Esophagus (tissue), 2 donors: ENCODE measurements around the gene RBFOX1. TPM values are rescaled to one million over a fixed set of nuclear protein-coding genes. Genes with fewer than 3 reads are reported as not detected.

Experiments used
- H3K27ac ChIP-seq, 2 donors: one replicate each; pipeline ENCODE4 v1.5.1; 2013; ENCODE audit warnings: low read depth in 2 of 2, mild to moderate bottlenecking in 2 of 2, inconsistent platforms in 1 of 2, low read length in 1 of 2, moderate library complexity in 1 of 2
- H3K27me3 ChIP-seq, 2 donors: one replicate each; pipeline ENCODE4 v1.6.1; 2013; ENCODE audit warnings: low read length in 2 of 2, control low read depth in 1 of 2, mild to moderate bottlenecking in 1 of 2; ENCODE audit not compliant: insufficient read depth in 2 of 2, control insufficient read depth in 1 of 2
- H3K36me3 ChIP-seq, 2 donors: one replicate each; pipeline ENCODE4 v1.6.1; 2013; ENCODE audit warnings: low read length in 1 of 2; ENCODE audit not compliant: control insufficient read depth in 2 of 2, insufficient read depth in 2 of 2
- H3K4me1 ChIP-seq, 2 donors: one replicate each; pipeline ENCODE4 v1.6.1; 2013; ENCODE audit warnings: low read length in 1 of 2; ENCODE audit not compliant: control insufficient read depth in 2 of 2, insufficient read depth in 2 of 2
- H3K4me3 ChIP-seq, 2 donors: one replicate each; pipeline ENCODE4 v1.5.1; 2013; ENCODE audit warnings: low read length in 2 of 2, mild to moderate bottlenecking in 2 of 2, low read depth in 1 of 2, moderate library complexity in 1 of 2
- H3K9me3 ChIP-seq, 2 donors: one replicate each; pipeline ENCODE4 v1.6.1; 2013; ENCODE audit warnings: mild to moderate bottlenecking in 2 of 2, low read depth in 1 of 2, low read length in 1 of 2, moderate library complexity in 1 of 2; ENCODE audit not compliant: control insufficient read depth in 2 of 2, insufficient read depth in 1 of 2
- WGBS, 2 donors: extraction: QIAGEN DNeasy Blood & Tissue Kit; methylation state at CpG; one replicate each; pipeline ENCODE4 v1.1.7; 2013; 5-methylcytosine and 5-hydroxymethylcytosine counted together
- polyA plus RNA-seq, 2 donors: library from polyadenylated mRNA; stranded (reverse); fragments of 200-250 nt; gene quantifications; one replicate each; pipeline ENCODE4 v1.2.3, GENCODE V29; 2013
- donor health status: healthy with polysubstance abuse.
- donor health status: Bipolar disorder and iron deficiency.

Gene RBFOX1
- polyA plus RNA-seq, 2 donors, result 0.01 to 0.16 TPM

DNA sequence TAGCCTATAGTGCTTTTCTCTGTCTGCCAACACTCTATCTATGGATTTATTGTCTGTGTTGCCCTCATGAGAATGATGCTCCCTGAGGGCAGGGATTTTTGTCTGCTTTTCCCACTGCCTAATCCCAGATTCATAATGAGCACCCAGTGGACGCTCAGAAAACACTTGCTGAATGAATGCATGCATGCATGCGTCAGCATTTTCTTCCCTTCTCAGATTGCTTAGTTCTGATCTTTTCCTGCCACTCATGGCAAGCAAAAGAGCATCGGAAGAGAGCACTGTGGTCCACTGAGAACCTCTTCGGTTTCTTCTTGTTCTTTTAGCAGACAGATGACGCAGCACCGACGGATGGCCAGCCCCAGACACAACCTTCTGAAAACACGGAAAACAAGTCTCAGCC, 246.8 kb downstream of the RBFOX1 start:
- 89 to 92% methylated on average over 8 of the region's 8 CpGs for WGBS, 2 donors
- no peaks in the 10 kb centered on the region for H3K4me1 ChIP-seq
- no peaks in the 10 kb centered on the region for H3K36me3 ChIP-seq
- no peak overlapping the region for H3K4me3 ChIP-seq
- no peaks in the 10 kb centered on the region for H3K27me3 ChIP-seq
- H3K27ac ChIP-seq, result no peak overlapping the region
- peaks cover 0 to 2% of the 10 kb centered on the region in 2 donors for H3K9me3 ChIP-seq

DNA sequence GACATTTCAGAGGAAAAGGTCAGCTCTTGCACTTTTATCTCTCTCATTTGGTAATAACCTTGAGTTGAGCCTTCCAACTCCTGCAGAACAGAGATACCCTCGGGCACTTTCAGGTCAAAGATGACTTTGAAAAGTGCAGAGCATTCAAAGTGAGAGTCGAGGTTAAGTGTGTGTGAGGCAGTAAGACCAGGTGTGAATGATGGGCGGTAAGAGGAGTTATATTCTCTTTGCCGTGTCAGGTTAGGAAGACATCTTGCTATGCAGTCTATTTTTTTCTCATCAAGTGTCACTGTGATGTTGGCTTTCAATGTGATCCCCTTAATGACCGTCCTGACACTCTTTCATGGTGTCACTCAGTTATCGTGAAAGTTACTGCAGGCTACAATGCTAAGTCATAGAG, 248.5 kb downstream of the RBFOX1 start:
- Histone ChIP-seq H3K27me3 (no peaks in the 10 kb centered on the region), H3K4me3 (no peak overlapping the region), H3K9me3 (peaks cover 0 to 2% of the 10 kb centered on the region in 2 donors), H3K36me3 (no peaks in the 10 kb centered on the region), H3K27ac (no peak overlapping the region), H3K4me1 (no peaks in the 10 kb centered on the region)
- WGBS, 2 donors, result 76 to 83% methylated on average over 6 of the region's 6 CpGs

DNA sequence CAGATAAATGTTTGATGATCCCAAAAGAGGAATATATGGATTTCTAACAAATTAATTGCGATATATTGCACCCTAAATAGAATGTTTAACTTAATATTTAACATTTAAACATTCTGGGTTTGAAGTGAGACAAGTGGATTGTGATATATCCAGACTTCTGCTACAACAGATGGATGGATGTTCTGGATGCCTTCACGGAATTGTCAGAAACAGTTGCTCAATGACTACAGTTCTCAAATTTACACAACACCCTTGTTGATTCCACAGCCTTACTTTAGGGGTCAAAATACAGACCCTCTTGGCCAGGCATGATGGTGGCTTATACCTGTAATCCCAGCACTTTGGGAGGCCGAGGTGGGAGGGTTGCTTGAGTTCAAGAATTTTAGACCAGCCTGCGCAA, 250.8 kb downstream of the RBFOX1 start:
- H3K27ac ChIP-seq, result no peak overlapping the region
- WGBS, 2 donors, result 80% methylated on average over 4 of the region's 4 CpGs

DNA sequence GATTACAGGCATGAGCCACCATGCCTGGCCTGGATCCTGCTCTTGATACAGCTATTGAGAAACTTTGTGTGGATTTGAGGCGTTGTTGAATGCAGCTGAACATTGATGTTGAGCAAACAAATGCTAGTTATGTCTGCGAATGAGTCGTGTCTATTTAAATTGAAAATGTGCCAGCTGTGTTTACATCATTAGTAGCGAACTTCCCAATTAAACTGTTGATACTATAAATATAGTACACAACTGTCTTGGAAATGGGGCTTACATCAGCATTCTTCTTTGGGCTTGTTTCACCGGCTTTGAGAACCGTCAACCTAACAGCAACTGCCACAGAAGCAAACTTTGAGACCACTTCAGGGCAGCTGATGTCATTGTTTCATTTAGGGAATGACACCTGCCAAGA, 251.9 kb downstream of the RBFOX1 start:
- Histone ChIP-seq H3K4me1 (no peaks in the 10 kb centered on the region), H3K27me3 (no peaks in the 10 kb centered on the region), H3K27ac (no peak overlapping the region), H3K9me3 (peaks cover 0 to 2% of the 10 kb centered on the region in 2 donors), H3K4me3 (no peak overlapping the region), H3K36me3 (no peaks in the 10 kb centered on the region)
- WGBS, 2 donors, result 70 to 75% methylated on average over 6 of the region's 6 CpGs

More for the DNA sequence above, 250.8 kb downstream of the RBFOX1 start:
- no peak overlapping the region for H3K4me3 ChIP-seq
- no peaks in the 10 kb centered on the region for H3K4me1 ChIP-seq
- no peaks in the 10 kb centered on the region for H3K9me3 ChIP-seq
- H3K27me3 ChIP-seq, result no peaks in the 10 kb centered on the region
- H3K36me3 ChIP-seq, result no peaks in the 10 kb centered on the region

DNA sequence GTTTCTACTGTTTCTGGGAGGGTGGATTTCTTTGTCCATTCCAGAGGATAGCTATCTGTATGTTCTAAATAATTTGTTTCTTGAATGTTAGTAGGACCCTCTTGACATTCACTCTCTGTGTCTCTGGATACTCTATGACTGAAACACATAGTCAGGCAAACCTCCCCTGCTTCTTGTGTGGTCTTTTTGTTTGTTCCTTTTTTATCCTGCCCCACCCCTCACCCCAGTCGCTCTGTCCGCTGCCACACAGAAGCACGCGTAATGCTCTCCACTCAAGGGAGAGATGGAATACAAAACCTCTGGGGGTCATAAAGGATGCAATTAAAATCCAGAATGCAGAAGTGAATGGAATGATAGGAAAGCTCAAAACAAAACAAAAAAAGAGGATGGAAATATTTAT, 253.1 kb downstream of the RBFOX1 start:
- Histone ChIP-seq H3K36me3 (no peaks in the 10 kb centered on the region), H3K9me3 (peaks cover 0 to 2% of the 10 kb centered on the region in 2 donors), H3K4me3 (no peak overlapping the region), H3K4me1 (no peaks in the 10 kb centered on the region), H3K27ac (no peak overlapping the region), H3K27me3 (no peaks in the 10 kb centered on the region)
- WGBS, 2 donors, result 64 to 67% methylated on average over 4 of the region's 4 CpGs

DNA sequence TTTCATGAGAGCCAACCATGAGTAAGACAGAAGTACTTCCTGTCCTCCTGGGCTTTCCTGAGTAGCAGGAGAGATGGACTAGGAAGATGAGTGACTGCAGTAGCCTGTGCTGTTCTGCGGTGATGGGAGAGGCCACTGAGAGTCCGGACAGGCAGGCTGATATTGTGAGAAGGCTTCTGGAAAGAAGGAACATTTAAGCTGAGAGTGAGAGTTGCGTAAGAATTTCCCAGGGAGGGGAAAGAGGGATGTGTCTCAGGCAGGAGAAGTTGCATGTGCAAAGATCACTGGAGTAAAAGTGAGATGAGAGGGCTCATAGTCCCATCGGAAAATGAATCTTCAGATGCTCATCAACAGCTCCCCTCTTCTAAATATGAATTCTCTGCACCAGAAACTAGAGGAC, 258.3 kb downstream of the RBFOX1 start:
- 78 to 90% methylated on average over 4 of the region's 4 CpGs for WGBS, 2 donors
- H3K4me3 ChIP-seq, result no peak overlapping the region

DNA sequence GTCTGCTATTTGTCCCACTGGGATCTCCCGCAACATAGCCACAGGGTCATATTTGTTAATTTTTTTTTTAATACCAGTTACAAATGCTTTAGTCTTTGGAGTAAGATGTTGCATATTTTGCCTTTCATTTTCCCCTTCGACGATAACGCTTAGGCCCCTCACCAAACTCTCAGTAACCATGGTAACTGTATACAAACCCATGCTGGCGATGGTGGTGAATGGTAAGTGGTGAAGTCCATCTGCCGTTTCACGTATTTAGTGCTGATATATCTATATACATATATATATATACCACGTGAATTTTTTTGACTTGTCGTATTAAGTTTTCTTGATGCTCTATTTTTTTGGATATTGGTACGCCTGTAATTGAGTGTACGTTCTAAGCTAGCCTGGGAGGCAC, 263.7 kb downstream of the RBFOX1 start:
- Histone ChIP-seq H3K9me3 (no peaks in the 10 kb centered on the region), H3K36me3 (no peaks in the 10 kb centered on the region), H3K27ac (no peak overlapping the region), H3K4me1 (no peaks in the 10 kb centered on the region), H3K27me3 (no peaks in the 10 kb centered on the region), H3K4me3 (no peak overlapping the region)
- 84 to 91% methylated on average over 11 of the region's 11 CpGs for WGBS, 2 donors

More for the DNA sequence above, 258.3 kb downstream of the RBFOX1 start:
- Histone ChIP-seq H3K27ac (no peak overlapping the region), H3K36me3 (no peaks in the 10 kb centered on the region), H3K4me1 (no peaks in the 10 kb centered on the region), H3K27me3 (no peaks in the 10 kb centered on the region), H3K9me3 (peaks cover 0 to 4% of the 10 kb centered on the region in 2 donors)

DNA sequence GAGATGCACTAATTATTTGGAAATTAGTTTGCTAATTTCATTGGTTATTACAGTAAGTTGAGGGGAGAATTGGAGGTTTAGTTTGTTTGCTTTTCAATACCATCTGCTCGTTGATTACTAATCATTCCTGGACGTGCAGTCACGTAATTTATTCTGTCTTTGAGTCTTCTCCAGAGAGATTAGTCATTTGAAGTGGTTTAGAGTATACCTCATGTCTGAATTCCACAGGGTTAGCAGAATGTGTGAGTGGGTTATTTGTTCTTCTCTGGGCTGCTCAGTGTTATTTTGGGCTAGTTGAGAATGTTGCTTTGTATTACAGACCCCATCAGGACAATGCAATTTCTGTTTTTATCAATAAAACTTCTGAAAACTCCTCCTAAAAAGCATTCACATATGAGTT, 265.0 kb downstream of the RBFOX1 start:
- Histone ChIP-seq H3K36me3 (no peaks in the 10 kb centered on the region), H3K27ac (no peak overlapping the region), H3K9me3 (no peaks in the 10 kb centered on the region), H3K27me3 (no peaks in the 10 kb centered on the region), H3K4me3 (no peak overlapping the region), H3K4me1 (no peaks in the 10 kb centered on the region)
- WGBS, 2 donors, result 28 to 32% methylated on average over 3 of the region's 3 CpGs

DNA sequence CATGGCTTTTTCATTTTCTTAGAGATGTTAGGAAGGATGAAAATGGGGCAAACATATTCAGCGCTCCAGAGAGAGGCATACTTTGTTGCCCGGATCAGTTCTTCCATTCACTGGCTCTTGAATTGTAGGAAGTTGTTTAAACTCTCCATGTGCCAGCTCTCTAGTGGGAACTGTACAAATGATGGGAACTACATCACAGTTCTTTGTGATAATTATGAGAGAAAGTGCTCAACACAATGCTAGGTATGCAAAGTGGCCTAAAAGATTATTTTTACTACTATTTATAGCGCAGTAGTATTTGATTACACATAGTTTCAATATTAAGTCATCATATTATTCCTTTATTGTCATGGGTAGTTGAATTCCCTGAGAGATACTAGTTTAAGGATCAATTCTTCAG, 268.5 kb downstream of the RBFOX1 start:
- H3K36me3 ChIP-seq, result no peaks in the 10 kb centered on the region
- no peaks in the 10 kb centered on the region for H3K27me3 ChIP-seq
- no peaks in the 10 kb centered on the region for H3K4me1 ChIP-seq
- H3K27ac ChIP-seq, result no peak overlapping the region
- 56 to 74% methylated on average over 3 of the region's 3 CpGs for WGBS, 2 donors
- H3K9me3 ChIP-seq, result no peaks in the 10 kb centered on the region
- H3K4me3 ChIP-seq, result no peak overlapping the region

DNA sequence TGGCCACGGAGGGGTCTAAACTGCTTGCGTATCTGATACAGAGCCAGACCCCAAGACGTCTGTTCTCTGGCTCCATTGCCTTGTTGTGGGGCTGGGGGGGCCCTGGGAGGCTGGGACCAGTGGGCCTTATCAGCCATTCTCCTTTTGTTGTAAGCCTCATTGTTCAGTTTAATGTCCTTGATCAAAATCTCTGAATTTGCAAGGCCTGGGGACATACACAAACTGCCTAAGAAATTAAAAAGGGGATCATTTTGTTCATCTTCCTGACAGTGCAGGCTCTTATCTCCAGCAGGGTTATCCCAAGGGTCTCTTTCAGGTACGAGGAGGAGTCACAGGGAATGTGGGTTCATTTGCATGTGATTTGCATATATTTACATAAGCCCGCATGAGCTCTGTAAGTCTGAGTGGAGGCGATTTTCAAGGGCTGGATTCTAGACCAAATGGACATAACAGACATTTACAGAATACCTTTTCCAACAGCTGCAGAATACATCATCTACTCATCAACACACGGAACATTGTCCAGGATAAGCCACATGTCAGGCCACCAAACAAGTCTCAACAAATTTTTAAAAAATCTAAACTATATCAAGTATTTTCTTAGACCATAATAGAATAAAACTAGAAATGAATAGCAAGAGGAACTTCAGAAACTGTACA, 269.8 kb downstream of the RBFOX1 start:
- H3K27me3 ChIP-seq, result no peaks in the 10 kb centered on the region

More for the DNA sequence above, 269.8 kb downstream of the RBFOX1 start:
- H3K36me3 ChIP-seq, result no peaks in the 10 kb centered on the region
- no peaks in the 10 kb centered on the region for H3K9me3 ChIP-seq
- no peak overlapping the region for H3K27ac ChIP-seq
- WGBS, 2 donors, result 62 to 67% methylated on average over 7 of the region's 7 CpGs
- H3K4me3 ChIP-seq, result no peak overlapping the region
- H3K4me1 ChIP-seq, result no peaks in the 10 kb centered on the region
